ENCODE data around the gene SULT1B1. TPM values are rescaled to one million over a fixed set of nuclear protein-coding genes. Genes with fewer than 3 reads are reported as not detected.

Gene SULT1B1
- total RNA-seq, 1 experiment from 2014 or later, result not detected

- Histone ChIP-seq H3K4me3 (ENCODE audit: insufficient read depth, low read depth, low read length) (no peak overlapping the region), H3K27me3 (ENCODE audit: control insufficient read depth, insufficient read depth, low read length) (no peaks in the 10 kb centered on the region), H3K36me3 (replicated peaks; ENCODE audit: control insufficient read depth, insufficient read depth, low read length) (no peaks in the 10 kb centered on the region)
- no peak for DNase-seq
These were observed 62.7 kb downstream of the SULT1B1 start for GRCh38 chr4:69697536-69698242.

GRCh38 chr4:69689599-69689998, 70.8 kb downstream of the SULT1B1 start:
- peak; percentile 1 for DNase-seq
- Histone ChIP-seq H3K36me3 (replicated peaks; ENCODE audit: control insufficient read depth, insufficient read depth, low read length) (no peaks in the 10 kb centered on the region), H3K4me3 (ENCODE audit: insufficient read depth, low read depth, low read length) (no peak overlapping the region), H3K27me3 (ENCODE audit: control insufficient read depth, insufficient read depth, low read length) (no peaks in the 10 kb centered on the region)

GRCh38 chr4:69684804-69685203, 75.6 kb downstream of the SULT1B1 start:
- H3K4me3 ChIP-seq (ENCODE audit: insufficient read depth, low read depth, low read length), result no peak overlapping the region
- no peaks in the 10 kb centered on the region for H3K27me3 ChIP-seq (ENCODE audit: control insufficient read depth, insufficient read depth, low read length)
- H3K36me3 ChIP-seq (replicated peaks; ENCODE audit: control insufficient read depth, insufficient read depth, low read length), result no peaks in the 10 kb centered on the region
- no peak for DNase-seq

Other genes with a start within 250 kb of the SULT1B1 start
- gene UGT2A2, start 121.0 kb downstream of the SULT1B1 start, total RNA-seq (2014; rRNA removed; shearing (Covaris generic)), result 0.11 and 0.45 TPM in 2 replicates
- 0.42 and 0.81 TPM in 2 replicates for gene UGT2A1, start 107.4 kb downstream of the SULT1B1 start, total RNA-seq (2014; rRNA removed; shearing (Covaris generic))
- gene SULT1E1, start 99.5 kb upstream of the SULT1B1 start, total RNA-seq (2014; rRNA removed; shearing (Covaris generic)), result not detected in 2 replicates
- not detected in 2 replicates for gene CSN1S1, start 170.4 kb upstream of the SULT1B1 start, total RNA-seq (2014; rRNA removed; shearing (Covaris generic))
- gene CSN2, start 205.1 kb upstream of the SULT1B1 start, total RNA-seq (2014; rRNA removed; shearing (Covaris generic)), result not detected in 2 replicates
- not detected in 2 replicates for gene STATH, start 235.3 kb upstream of the SULT1B1 start, total RNA-seq (2014; rRNA removed; shearing (Covaris generic))